K562 (cell line): ENCODE data around the gene ANKRD11. TPM values are rescaled to one million over a fixed set of nuclear protein-coding genes. Genes with fewer than 3 reads are reported as not detected.

Experiments
- ATAC-seq: fragments of 200-7000 bp; cut with Tn5 transposase; 3 replicates; pipeline ENCODE4 v1.9.1; 2020; ENCODE audit warnings: moderate library complexity
- BruUV-seq: library from RNA; stranded (reverse); fragments of 400-500 nt; replicated peaks from 2 replicates; lab custom pipeline; 2021; lab: Mats Ljungman, UMichigan
- CTCF ChIA-PET: fragments of 300-600 bp; formaldehyde crosslinking; extraction: SDS; loops from one replicate; lab custom pipeline; 2021; ENCODE audit warnings: low intra/inter-chr PET ratio; lab: Yijun Ruan, JAX
- POLR2A ChIA-PET: fragments of 300-600, 350-650 bp; sonication (Branson Sonifier 250); formaldehyde crosslinking; extraction: SDS; loops from one replicate; lab custom pipeline; 2021; ENCODE audit warnings: antibody characterized with exemption, inconsistent platforms; lab: Yijun Ruan, JAX
- DNase-seq, 4 experiments: peaks; one replicate each; pipeline versions ENCODE4 v3.0.0 to v3.0.0-alpha.2; 2011 to 2018; ENCODE audit warnings: low spot score in 3 of 4, mixed read lengths in 3 of 4; ENCODE audit errors: extremely low read depth in 1 of 4
- FAIRE-seq: peaks from 2 replicates; lab custom pipeline; 2011; peaks lifted over from hg19 to GRCh38; lab: Jason Lieb, UNC
- H2AFZ ChIP-seq: 2 replicates; pipeline ENCODE4 v1.6.0; 2011; ENCODE audit warnings: low read depth, low read length, control low read depth, inconsistent platforms
- H3K27ac ChIP-seq: fragments of 200-600 bp; 3 replicates; pipeline ENCODE4 v1.8.0; 2011; ENCODE audit warnings: low read depth, mild to moderate bottlenecking, control low read depth, inconsistent platforms, low read length, moderate library complexity, mixed read lengths; ENCODE audit errors: extremely low read depth
- H3K27me3 ChIP-seq, 2 experiments: fragments of 300-600 bp in 1 of 2; 2 replicates in 1 of 2; 3 replicates in 1 of 2; pipeline versions ENCODE4 v1.6.0 to v1.8.0; 2011; ENCODE audit warnings: inconsistent platforms in 2 of 2, low read length in 2 of 2, mild to moderate bottlenecking in 1 of 2, mixed read lengths in 1 of 2, moderate library complexity in 1 of 2; ENCODE audit not compliant: control insufficient read depth in 2 of 2, insufficient read depth in 2 of 2
- H3K36me3 ChIP-seq: fragments of 300-600 bp; 3 replicates; pipeline ENCODE4 v1.8.0; 2011; ENCODE audit warnings: mild to moderate bottlenecking, low read length, inconsistent platforms; ENCODE audit not compliant: control insufficient read depth, insufficient read depth
- H3K4me1 ChIP-seq, 2 experiments: fragments of 200-600 bp in 1 of 2; replicated peaks in 1 of 2; 2 replicates in 1 of 2; 3 replicates in 1 of 2; pipeline versions ENCODE4 v1.5.1 to v1.8.0; 2011; ENCODE audit warnings: inconsistent platforms in 2 of 2, low read length in 2 of 2, mild to moderate bottlenecking in 1 of 2, mixed read lengths in 1 of 2, moderate library complexity in 1 of 2; ENCODE audit not compliant: control insufficient read depth in 2 of 2, insufficient read depth in 2 of 2
- H3K4me2 ChIP-seq: 2 replicates; pipeline ENCODE4 v1.6.1; 2011; ENCODE audit warnings: low read length, control low read depth, inconsistent platforms, mixed read lengths; ENCODE audit not compliant: insufficient read depth
- H3K4me3 ChIP-seq: fragments of 200-600 bp; sonication (generic), shearing (Covaris generic); 2 replicates; pipeline ENCODE4 v1.5.1; 2016; ENCODE audit warnings: control low read depth, inconsistent platforms
- H3K79me2 ChIP-seq: fragments of 200-600 bp; 3 replicates; pipeline ENCODE4 v1.8.0; 2011; ENCODE audit warnings: low read length, inconsistent platforms; ENCODE audit not compliant: control insufficient read depth, insufficient read depth
- H3K9ac ChIP-seq, 2 experiments: 2 replicates each; pipeline versions ENCODE4 v1.6.0 to v1.6.1; 2011; ENCODE audit warnings: low read depth in 2 of 2, low read length in 2 of 2, control low read depth in 1 of 2, inconsistent platforms in 1 of 2, mild to moderate bottlenecking in 1 of 2, mixed read lengths in 1 of 2; ENCODE audit not compliant: insufficient read depth in 1 of 2
- H3K9me1 ChIP-seq: one replicate; pipeline ENCODE4 v1.6.0; 2011; ENCODE audit warnings: inconsistent platforms, mild to moderate bottlenecking, low read length, moderate library complexity; ENCODE audit not compliant: control insufficient read depth, insufficient read depth
- H3K9me3 ChIP-seq: replicated peaks from 2 replicates; pipeline ENCODE4 v1.5.1; 2011; ENCODE audit warnings: low read depth, low read length, inconsistent platforms; ENCODE audit not compliant: control insufficient read depth, insufficient read depth
- H4K20me1 ChIP-seq: replicated peaks from 2 replicates; pipeline ENCODE4 v1.6.1; 2011; ENCODE audit warnings: low read length, inconsistent platforms, mixed read lengths; ENCODE audit not compliant: control insufficient read depth, insufficient read depth
- CBX5 ChIP-seq: IDR thresholded peaks from 2 replicates; pipeline ENCODE4 v1.6.1; 2014; ENCODE audit warnings: low read depth, borderline replicate concordance
- CEBPB ChIP-seq: fragments of 450-650 bp; IDR thresholded peaks from 2 replicates; pipeline ENCODE4 v1.6.1; 2016; ENCODE audit warnings: missing genetic modification characterization, missing compliant biosample characterization
- CHD4 ChIP-seq: fragments of 200-600 bp; sonication (generic); IDR thresholded peaks from 3 replicates; pipeline ENCODE4 v1.6.1; 2012; ENCODE audit warnings: low read depth, mild to moderate bottlenecking, mixed read lengths, low read length, inconsistent platforms; ENCODE audit not compliant: insufficient read depth, insufficient replicate concordance, poor library complexity, severe bottlenecking
- ESRRA ChIP-seq: fragments of 450-650 bp; IDR thresholded peaks from 2 replicates; pipeline ENCODE4 v1.6.1; 2014; ENCODE audit warnings: low read depth, mild to moderate bottlenecking, moderate library complexity, borderline replicate concordance
- FOXJ3 ChIP-seq: sonication (generic); formaldehyde crosslinking; IDR thresholded peaks from 2 replicates; pipeline ENCODE4 v1.4.0; 2020; ENCODE audit warnings: mild to moderate bottlenecking, missing genetic modification reagents
- GABPB1 ChIP-seq: sonication (generic); formaldehyde crosslinking; IDR thresholded peaks from 2 replicates; pipeline ENCODE4 v1.8.0; 2022; ENCODE audit warnings: mild to moderate bottlenecking, missing genetic modification reagents
- POLR2A ChIP-seq: fragments of 450-650 bp; conservative IDR thresholded peaks from 2 replicates; pipeline ENCODE4 v1.6.1; 2016
- RUNX1 ChIP-seq: sonication (generic); IDR thresholded peaks from 2 replicates; pipeline ENCODE4 v1.6.1; 2016; ENCODE audit warnings: antibody characterized with exemption, low read depth
- SIN3A ChIP-seq, 2 experiments: fragments of 150-350 bp in 1 of 2; IDR thresholded peaks; 2 replicates each; pipeline ENCODE4 v1.6.1; 2011 to 2016; ENCODE audit warnings: borderline replicate concordance in 2 of 2, low read depth in 2 of 2, low read length in 2 of 2, mild to moderate bottlenecking in 2 of 2, moderate library complexity in 2 of 2; ENCODE audit not compliant: control insufficient read depth in 1 of 2
- SMARCA5 ChIP-seq: fragments of 450-650 bp; IDR thresholded peaks from 2 replicates; pipeline ENCODE4 v1.6.1; 2016
- SNIP1 ChIP-seq: fragments of 450-650 bp; IDR thresholded peaks from 2 replicates; pipeline ENCODE4 v1.7.1; 2017; ENCODE audit warnings: low read depth, mild to moderate bottlenecking
- TAF15 ChIP-seq: fragments of 200-400 bp; formaldehyde crosslinking; IDR thresholded peaks from 2 replicates; pipeline ENCODE4 v1.6.1; 2017; ENCODE audit warnings: mild to moderate bottlenecking, low read depth, low read length, moderate library complexity
- ZNF121 ChIP-seq: sonication (generic); formaldehyde crosslinking; conservative IDR thresholded peaks from 2 replicates; pipeline ENCODE4 v1.8.0; 2022; ENCODE audit warnings: missing genetic modification reagents
- ZNF282 ChIP-seq: sonication (generic); formaldehyde crosslinking; IDR thresholded peaks from 2 replicates; pipeline ENCODE4 v1.8.1; 2023; ENCODE audit warnings: missing genetic modification reagents
- WGBS: fragments of 100-300 bp; shearing (Covaris generic); methylation state at CpG from one replicate; pipeline ENCODE4 v1.1.6; 2016; ENCODE audit warnings: low coverage, mixed read lengths; ENCODE audit not compliant: insufficient coverage; ENCODE audit errors: missing lambda C conversion rate; 5-methylcytosine and 5-hydroxymethylcytosine counted together
- in situ Hi-C: fragments of 300-500 bp; cut with MboI; formaldehyde crosslinking; loops from 4 replicates; pipeline ENCODE4 v1.15.0; 2018; ENCODE audit warnings: inconsistent platforms, mixed read lengths
- intact Hi-C: fragments of 100-400 bp; cut with micrococcal nuclease; formaldehyde crosslinking; loops from 2 replicates; pipeline ENCODE4 v1.14.2; 2022
- polyA plus RNA-seq, 8 experiments: library from polyadenylated mRNA; depleted of rRNA in 4 of 8; stranded (reverse) in 5 of 8; unstranded in 3 of 8; fragments of >200 nt; fragmentation: Nextera tagmentation in 2 of 8; fragmentation: Illumina TruSeq in 1 of 8; extraction: Ambion mirVana in 2 of 8; extraction: Trizol in 1 of 8; gene quantifications; 2 replicates each; pipeline versions ENCODE4 v1.2.1 to v1.2.3, GENCODE V29; 2011 to 2014; ENCODE audit warnings: inconsistent platforms in 1 of 8, missing spikeins in 1 of 8
- total RNA-seq, 7 experiments: library from RNA; depleted of rRNA in 6 of 7; stranded (reverse); fragments of >200 nt in 6 of 7; fragmentation: Illumina TruSeq in 2 of 7; extraction: Trizol in 2 of 7; gene quantifications; 2 replicates each; pipeline versions ENCODE4 v1.2.1 to v1.2.3, GENCODE V29; 2011 to 2021; ENCODE audit warnings: low replicate concordance in 1 of 7
- TF ChIP-seq, protein P1 (sequence below): sonication (generic); formaldehyde crosslinking; IDR thresholded peaks from 2 replicates; pipeline ENCODE4 v1.8.1; 2022; ENCODE audit warnings: missing genetic modification reagents
- TF ChIP-seq, protein P2 (sequence below): conservative IDR thresholded peaks from 2 replicates; pipeline ENCODE4 v1.6.1; 2011; ENCODE audit warnings: low read depth, mild to moderate bottlenecking, low read length; ENCODE audit not compliant: control insufficient read depth

Gene ANKRD11
- total and polyA plus RNA-seq, 9 of the 15 experiments (the other 6 are each of a cell fraction or from before 2014, with no cell fraction given): 4.7 to 126 (median 31.7) TPM

DNA sequence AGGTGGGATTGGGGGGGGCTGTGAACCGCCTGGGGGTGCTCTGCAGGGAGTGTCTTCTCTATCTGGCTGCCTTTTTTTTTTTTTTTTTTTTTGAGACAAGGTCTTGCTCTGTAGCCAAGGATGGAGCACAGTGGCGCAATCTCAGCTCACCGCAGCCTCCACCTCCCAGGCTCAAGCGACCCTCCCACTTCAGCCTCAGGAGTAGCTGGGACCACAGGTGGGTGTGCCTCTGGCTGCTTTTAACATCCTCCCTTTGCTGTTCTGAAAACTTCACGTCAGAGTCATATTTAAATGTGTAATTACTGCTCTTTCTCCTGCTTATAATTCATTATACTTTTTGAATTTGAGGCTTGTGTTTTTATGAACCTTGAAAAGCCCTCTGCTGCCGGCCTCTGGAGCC is 194.4 kb downstream of the ANKRD11 start:
- intact Hi-C loops (no loop called here), in situ Hi-C loops (no loop called here)
- POLR2A ChIA-PET: interaction anchor here (1.2 kb wide), 1 partner anchor 15 kb away, joined by 3 read pairs; no protein-coding TSS in a partner anchor

More for the DNA sequence above, 194.4 kb downstream of the ANKRD11 start:
- FAIRE-seq (no peak), ATAC-seq (no peak), DNase-seq (no peak)
- Histone ChIP-seq H3K79me2 (peaks cover 75% of the 10 kb centered on the region), H3K4me2 (no peak overlapping the region), H3K27ac (no peak overlapping the region), H3K4me3 (no peak overlapping the region), H3K27me3 (no peaks in the 10 kb centered on the region), H3K9ac (peak overlapping the region in 1 of 2 experiments; percentile 17; a peak in 1 of 4 replicates), H2AFZ (no peak overlapping the region), H3K4me1 (peaks cover 8 to 63% of the 10 kb centered on the region in 2 experiments; a peak in 4 of 5 replicates), H3K9me1 (peaks cover 21% of the 10 kb centered on the region), H3K36me3 (peaks cover 46% of the 10 kb centered on the region; the same call in 2 of the 3 replicates), H3K9me3 (no peaks in the 10 kb centered on the region), H4K20me1 (peaks cover 51% of the 10 kb centered on the region)
- no peak for TF ChIP-seq ESRRA
- TF ChIP-seq RUNX1: no peak
- TF ChIP-seq, protein P1, sequence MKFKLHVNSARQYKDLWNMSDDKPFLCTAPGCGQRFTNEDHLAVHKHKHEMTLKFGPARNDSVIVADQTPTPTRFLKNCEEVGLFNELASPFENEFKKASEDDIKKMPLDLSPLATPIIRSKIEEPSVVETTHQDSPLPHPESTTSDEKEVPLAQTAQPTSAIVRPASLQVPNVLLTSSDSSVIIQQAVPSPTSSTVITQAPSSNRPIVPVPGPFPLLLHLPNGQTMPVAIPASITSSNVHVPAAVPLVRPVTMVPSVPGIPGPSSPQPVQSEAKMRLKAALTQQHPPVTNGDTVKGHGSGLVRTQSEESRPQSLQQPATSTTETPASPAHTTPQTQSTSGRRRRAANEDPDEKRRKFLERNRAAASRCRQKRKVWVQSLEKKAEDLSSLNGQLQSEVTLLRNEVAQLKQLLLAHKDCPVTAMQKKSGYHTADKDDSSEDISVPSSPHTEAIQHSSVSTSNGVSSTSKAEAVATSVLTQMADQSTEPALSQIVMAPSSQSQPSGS (CRISPR knock-in tag): no peak
- no peak for TF ChIP-seq CEBPB (tag)
- TF ChIP-seq, protein P2, sequence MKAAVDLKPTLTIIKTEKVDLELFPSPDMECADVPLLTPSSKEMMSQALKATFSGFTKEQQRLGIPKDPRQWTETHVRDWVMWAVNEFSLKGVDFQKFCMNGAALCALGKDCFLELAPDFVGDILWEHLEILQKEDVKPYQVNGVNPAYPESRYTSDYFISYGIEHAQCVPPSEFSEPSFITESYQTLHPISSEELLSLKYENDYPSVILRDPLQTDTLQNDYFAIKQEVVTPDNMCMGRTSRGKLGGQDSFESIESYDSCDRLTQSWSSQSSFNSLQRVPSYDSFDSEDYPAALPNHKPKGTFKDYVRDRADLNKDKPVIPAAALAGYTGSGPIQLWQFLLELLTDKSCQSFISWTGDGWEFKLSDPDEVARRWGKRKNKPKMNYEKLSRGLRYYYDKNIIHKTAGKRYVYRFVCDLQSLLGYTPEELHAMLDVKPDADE: no peak
- no peak for TF ChIP-seq FOXJ3 (CRISPR knock-in tag)
- no peak for TF ChIP-seq ZNF282 (CRISPR knock-in tag)
- TF ChIP-seq ZNF121: no peak
- TF ChIP-seq SMARCA5: no peak
- TF ChIP-seq SIN3A (IDR thresholded peaks at IDR 0.05; ENCODE audit: borderline replicate concordance in 2 of 2, control insufficient read depth in 1 of 2, low read depth in 2 of 2, low read length in 2 of 2): no peak
- no peak for TF ChIP-seq CBX5
- TF ChIP-seq SNIP1: no peak
- no peak for TF ChIP-seq GABPB1
- no peak for TF ChIP-seq CHD4
- TF ChIP-seq TAF15: no peak
- TF ChIP-seq POLR2A: no peak
- no TSS peak for BruUV-seq
- CTCF ChIA-PET: no interaction called here
- 71% methylated on average over 3 of the region's 6 CpGs for WGBS
